HG03039 (cell line): ENCODE results near the gene MVD.

Experiments
- ATAC-seq: cut with Tn5 transposase; IDR thresholded peaks from one replicate; pipeline ENCODE4 v1.9.1; 2021; ENCODE audit warnings: mild to moderate bottlenecking, moderate library complexity; ENCODE audit not compliant: unreplicated experiment

MVD gene

GRCh38 chr16:88627531-88628411 is 35.1 kb downstream of the MVD start:
- no peak for ATAC-seq

- no peak for ATAC-seq
These were observed 36.2 kb downstream of the MVD start for GRCh38 chr16:88626646-88627045.

GRCh38 chr16:88624977-88625576 is 37.8 kb downstream of the MVD start:
- no peak for ATAC-seq

- ATAC-seq = no peak
These were observed 38.4 kb downstream of the MVD start for GRCh38 chr16:88624481-88624880.

- ATAC-seq = no peak
These were observed 39.0 kb downstream of the MVD start for GRCh38 chr16:88623858-88624257.

GRCh38 chr16:88622866-88623265 is 40.0 kb downstream of the MVD start:
- no peak for ATAC-seq

- no peak for ATAC-seq
These were observed 40.8 kb downstream of the MVD start for GRCh38 chr16:88622125-88622524.

GRCh38 chr16:88619859-88620815 is 42.8 kb downstream of the MVD start:
- no peak for ATAC-seq

- no peak for ATAC-seq
These were observed 43.8 kb downstream of the MVD start for GRCh38 chr16:88618956-88619667.

- no peak for ATAC-seq
These were observed 44.5 kb downstream of the MVD start for GRCh38 chr16:88618182-88618955.

GRCh38 chr16:88617268-88618031 is 45.4 kb downstream of the MVD start:
- ATAC-seq = no peak

GRCh38 chr16:88616736-88617135 is 46.2 kb downstream of the MVD start:
- ATAC-seq = no peak

- ATAC-seq = no peak
These were observed 46.6 kb downstream of the MVD start for GRCh38 chr16:88616320-88616719.

- no peak for ATAC-seq
These were observed 47.9 kb downstream of the MVD start for GRCh38 chr16:88614818-88615580.

- ATAC-seq = no peak
These were observed 48.7 kb downstream of the MVD start for GRCh38 chr16:88613911-88614817.

GRCh38 chr16:88613293-88613692 is 49.6 kb downstream of the MVD start:
- ATAC-seq = no peak
